K562 (cell line): Measurements from ENCODE around the gene LOC128125822.

Experiments used
- ARID3A ChIP-seq: IDR thresholded peaks from 2 replicates; pipeline ENCODE4 v1.6.1; 2012; ENCODE audit warnings: low read depth, low read length, improper control_type of control experiment, borderline replicate concordance
- BCOR ChIP-seq: fragments of 450-650 bp; IDR thresholded peaks from 2 replicates; pipeline ENCODE4 v1.6.1; 2016
- CCAR2 ChIP-seq: fragments of 200-400 bp; formaldehyde crosslinking; IDR thresholded peaks from 2 replicates; pipeline ENCODE4 v1.6.1; 2017; ENCODE audit warnings: mild to moderate bottlenecking, low read depth, low read length
- EWSR1 ChIP-seq: fragments of 450-650 bp; IDR thresholded peaks from 2 replicates; pipeline ENCODE4 v1.6.1; 2018; ENCODE audit warnings: borderline replicate concordance, mild to moderate bottlenecking, low read depth, moderate library complexity; ENCODE audit not compliant: partially characterized antibody
- GTF2F1 ChIP-seq: IDR thresholded peaks from 2 replicates; pipeline ENCODE4 v1.6.1; 2011; ENCODE audit warnings: low read depth, low read length, improper control_type of control experiment
- HMGXB4 ChIP-seq: sonication (generic); formaldehyde crosslinking; IDR thresholded peaks from 2 replicates; pipeline ENCODE4 v1.8.1; 2023; ENCODE audit warnings: mild to moderate bottlenecking, missing genetic modification reagents
- MTA3 ChIP-seq: fragments of 450-650 bp; formaldehyde crosslinking; IDR thresholded peaks from 2 replicates; pipeline ENCODE4 v1.6.1; 2017; ENCODE audit warnings: mild to moderate bottlenecking, borderline replicate concordance
- NCOA6 ChIP-seq: fragments of 450-650 bp; IDR thresholded peaks from 2 replicates; pipeline ENCODE4 v1.6.1; 2017; ENCODE audit warnings: mild to moderate bottlenecking
- NFE2L1 ChIP-seq: fragments of 450-650 bp; IDR thresholded peaks from 2 replicates; pipeline ENCODE4 v1.6.1; 2016; ENCODE audit warnings: missing genetic modification characterization, low read depth, mild to moderate bottlenecking, missing compliant biosample characterization, moderate library complexity, borderline replicate concordance
- PREB ChIP-seq: sonication (generic); formaldehyde crosslinking; IDR thresholded peaks from 2 replicates; pipeline ENCODE4 v1.8.1; 2023; ENCODE audit warnings: mild to moderate bottlenecking, missing genetic modification reagents
- PRPF4 ChIP-seq: fragments of 200-400 bp; formaldehyde crosslinking; IDR thresholded peaks from one replicate; pipeline ENCODE4 v1.6.1; 2017; ENCODE audit warnings: low read length, low read depth, mild to moderate bottlenecking; ENCODE audit not compliant: insufficient read depth, poor library complexity, severe bottlenecking
- TAF15 ChIP-seq: fragments of 200-400 bp; formaldehyde crosslinking; IDR thresholded peaks from 2 replicates; pipeline ENCODE4 v1.6.1; 2017; ENCODE audit warnings: mild to moderate bottlenecking, low read depth, low read length, moderate library complexity
- TEAD1 ChIP-seq, 2 experiments: fragments of 450-650 bp in 1 of 2; sonication (generic) in 1 of 2; formaldehyde crosslinking; IDR thresholded peaks; 2 replicates each; pipeline versions ENCODE4 v1.4.0 to v1.8.0; 2020 to 2022; ENCODE audit warnings: mild to moderate bottlenecking in 2 of 2, missing genetic modification reagents in 1 of 2
- USF2 ChIP-seq: sonication (generic); formaldehyde crosslinking; IDR thresholded peaks from 2 replicates; pipeline ENCODE4 v1.5.0; 2020; ENCODE audit warnings: missing genetic modification reagents
- WHSC1 ChIP-seq: IDR thresholded peaks from one replicate; pipeline ENCODE4 v1.6.1; 2012; ENCODE audit warnings: low read length, control low read depth, inconsistent platforms
- ZBTB1 ChIP-seq: sonication (generic); formaldehyde crosslinking; IDR thresholded peaks from 2 replicates; pipeline ENCODE4 v1.8.1; 2023; ENCODE audit warnings: missing genetic modification reagents, low read depth, mild to moderate bottlenecking, borderline replicate concordance
- ZC3H4 ChIP-seq: sonication (generic); formaldehyde crosslinking; IDR thresholded peaks from 2 replicates; pipeline ENCODE4 v1.9.0; 2021; ENCODE audit warnings: missing genetic modification reagents, borderline replicate concordance
- ZFPM2 ChIP-seq: fragments of 250-450 bp; sonication (Bioruptor Pico); IDR thresholded peaks from 2 replicates; pipeline ENCODE4 v1.5.1; 2022; ENCODE audit warnings: mild to moderate bottlenecking
- ZNF512 ChIP-seq: IDR thresholded peaks from 2 replicates; pipeline ENCODE4 v1.6.1; 2016; ENCODE audit warnings: missing genetic modification characterization, missing compliant biosample characterization
- ZNF778 ChIP-seq: fragments of 450-650 bp; formaldehyde crosslinking; IDR thresholded peaks from 2 replicates; pipeline ENCODE4 v1.4.0; 2020; ENCODE audit warnings: mild to moderate bottlenecking, moderate library complexity
- ZNF830 ChIP-seq: fragments of 250-450 bp; sonication (Bioruptor Pico); IDR thresholded peaks from 2 replicates; pipeline ENCODE4 v1.5.0; 2021; ENCODE audit warnings: mild to moderate bottlenecking

The LOC128125822 gene

GRCh38 chr6:63573076-63573898 lies 1.0 kb downstream of the LOC128125822 start (continued):
- peak in 1 of 2 experiments; percentile 41; a peak in 1 of 4 replicates for TF ChIP-seq TEAD1 (CRISPR knock-in tag; IDR thresholded peaks at IDR 0.05)
- TF ChIP-seq EWSR1: no peak
- peak; percentile 29; the same call in 1 of the 2 replicates for TF ChIP-seq ZNF830 (CRISPR knock-in tag)
- TF ChIP-seq NFE2L1 (tag): no peak
- peak; percentile 37; the same call in 1 of the 2 replicates for TF ChIP-seq ZBTB1 (CRISPR knock-in tag)
- no peak for TF ChIP-seq TAF15
- no peak for TF ChIP-seq WHSC1
- TF ChIP-seq BCOR: no peak
- TF ChIP-seq ARID3A: no peak
- TF ChIP-seq GTF2F1: peak; percentile 25; the same call in 1 of the 2 replicates
- no peak for TF ChIP-seq PREB (CRISPR knock-in tag)
- TF ChIP-seq NCOA6: peak; percentile 50; the same call in 1 of the 2 replicates
- TF ChIP-seq HMGXB4 (CRISPR knock-in tag): no peak
- TF ChIP-seq ZNF512 (tag): no peak
- no peak for TF ChIP-seq ZFPM2 (CRISPR knock-in tag)
- TF ChIP-seq MTA3: peak; percentile 53; the same call in 1 of the 2 replicates
- no peak for TF ChIP-seq CCAR2
- TF ChIP-seq USF2: no peak
- peak; percentile 79 for TF ChIP-seq PRPF4
- no peak for TF ChIP-seq ZNF778 (CRISPR knock-in tag)
- TF ChIP-seq ZC3H4 (CRISPR knock-in tag): no peak
